ENCODE measurements around the gene LRIG2.
"Not testable (repeated sequence)": the region's sequence is repeated elsewhere in the genome, so short reads cannot be mapped to it uniquely, and the experiment has no call there.

LRIG2 gene

DNA sequence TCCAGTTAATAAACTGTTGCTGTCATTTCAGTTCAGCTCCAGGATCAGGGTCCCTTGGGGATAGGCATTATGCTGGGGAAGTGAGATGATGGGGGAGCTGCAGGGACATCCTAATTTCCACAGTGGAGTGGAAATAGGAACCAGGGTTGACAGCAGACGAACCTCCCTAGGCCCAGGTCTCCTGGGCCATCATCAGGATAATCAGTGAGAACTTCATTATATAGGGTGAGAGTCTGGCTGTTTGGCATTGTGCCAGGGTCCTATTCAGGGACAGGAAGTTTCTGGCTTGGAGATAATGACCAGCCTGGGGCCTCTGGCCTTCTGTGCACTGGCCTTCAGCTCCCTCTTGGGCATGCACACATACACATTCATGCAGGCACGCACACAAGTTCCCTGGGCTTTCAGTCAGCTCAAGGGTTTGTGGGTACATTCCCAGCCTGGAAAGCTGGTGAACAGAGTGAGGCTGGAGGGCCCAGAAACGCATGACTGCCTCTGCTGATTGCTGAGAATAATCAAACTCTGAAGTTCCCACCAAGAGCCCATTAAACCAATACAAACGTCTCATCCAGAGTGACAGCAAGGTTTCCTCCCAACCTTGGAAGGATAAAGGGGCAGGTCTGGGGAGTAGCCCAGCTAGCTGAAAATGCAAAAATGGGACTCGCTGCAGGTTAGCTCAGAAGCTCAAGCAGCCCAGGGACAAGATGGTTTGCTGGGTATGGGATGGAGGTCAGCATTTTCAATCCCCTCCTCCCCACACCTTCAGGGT lies 13.9 kb upstream of the LRIG2 start:
- no peak for DNase-seq

DNA sequence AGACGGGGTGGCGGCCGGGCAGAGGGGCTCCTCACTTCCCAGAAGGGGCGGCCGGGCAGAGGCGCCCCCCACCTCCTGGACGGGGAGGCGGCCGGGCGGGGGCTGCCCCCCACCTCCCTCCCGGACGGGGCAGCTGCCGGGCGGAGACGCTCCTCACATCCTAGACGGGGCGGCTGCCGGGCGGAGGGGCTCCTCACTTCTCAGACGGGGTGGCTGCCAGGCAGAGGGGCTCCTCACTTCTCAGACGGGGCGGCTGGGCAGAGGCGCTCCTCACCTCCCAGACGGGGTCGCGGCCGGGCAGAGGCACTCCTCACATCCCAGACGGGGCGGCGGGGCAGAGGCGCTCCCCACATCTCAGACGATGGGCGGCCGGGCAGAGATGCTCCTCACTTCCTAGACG lies 9.5 kb upstream of the LRIG2 start:
- DNase-seq: not testable (repeated sequence)

DNA sequence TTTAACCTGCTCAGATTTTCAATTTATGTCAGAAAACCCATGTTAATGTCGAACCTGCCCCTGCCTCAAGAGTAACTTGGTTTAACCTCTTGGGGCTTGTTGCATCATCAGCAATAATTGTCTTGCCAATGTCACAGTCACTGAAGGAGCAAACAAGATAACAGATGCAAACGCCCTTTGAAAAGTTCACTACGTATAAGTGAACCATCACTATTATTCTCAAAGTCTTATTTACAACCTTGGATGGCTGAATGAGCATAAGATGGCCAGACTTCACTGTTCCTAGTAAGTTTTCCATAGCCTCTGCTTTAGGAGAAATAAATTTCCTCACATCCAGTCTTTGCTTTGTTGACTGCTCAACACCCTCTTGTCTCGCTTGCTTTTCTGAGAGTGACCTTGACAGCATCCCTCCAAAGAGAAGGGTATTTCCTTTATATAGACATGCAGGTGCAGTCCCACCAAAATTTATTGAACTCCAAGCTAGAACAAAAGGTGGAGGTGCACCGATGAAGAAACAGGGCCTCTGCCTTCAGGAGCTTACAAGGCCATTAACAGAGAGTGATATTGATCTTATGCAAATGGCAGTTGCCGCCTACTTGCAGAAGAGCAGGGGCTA lies 749 bp upstream of the LRIG2 start:
- DNase-seq: no peak

DNA sequence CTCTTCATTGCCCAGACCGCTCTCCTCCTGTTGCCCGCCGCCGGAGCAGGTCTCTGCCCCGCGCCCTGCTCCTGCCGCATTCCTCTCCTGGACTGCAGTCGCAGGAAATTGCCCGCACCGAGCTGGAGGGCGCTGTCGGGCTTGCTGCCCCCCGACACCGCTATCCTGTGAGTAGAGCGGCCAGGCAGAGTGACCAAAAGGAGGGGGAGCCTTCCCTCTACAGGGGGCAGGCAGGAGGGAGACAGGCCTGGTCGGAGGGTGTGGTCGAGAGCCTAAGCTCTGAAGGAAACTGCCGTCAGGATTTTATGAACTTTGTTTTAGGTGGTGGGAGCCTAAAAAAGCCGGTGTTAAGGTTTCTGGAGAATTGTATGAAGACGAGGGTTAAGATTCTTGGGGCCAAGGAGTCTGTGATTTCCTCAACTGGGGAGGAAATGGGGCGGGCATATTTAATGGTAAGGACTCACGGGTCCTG lies 517 bp downstream of the LRIG2 start:
- no peak for DNase-seq

DNA sequence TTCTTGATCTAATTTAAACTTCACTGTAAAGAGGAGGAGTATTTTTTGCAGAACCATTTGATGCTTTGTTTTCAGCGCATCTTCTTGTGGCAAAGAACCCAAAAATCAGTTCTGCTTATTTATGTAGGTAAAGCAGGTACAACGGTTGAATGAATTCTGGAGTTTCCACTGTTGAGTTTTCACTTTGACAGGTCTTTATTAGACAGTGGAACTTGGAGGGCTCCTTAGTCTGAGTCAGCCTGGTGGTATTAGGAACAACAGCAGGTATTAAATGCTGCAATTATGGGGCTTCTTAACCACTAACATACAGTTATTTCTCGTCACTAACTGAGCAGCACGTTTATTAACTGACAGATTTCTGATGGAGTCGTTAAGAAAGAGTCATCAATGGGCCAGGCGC lies 1.2 kb downstream of the LRIG2 start:
- DNase-seq: no peak

DNA sequence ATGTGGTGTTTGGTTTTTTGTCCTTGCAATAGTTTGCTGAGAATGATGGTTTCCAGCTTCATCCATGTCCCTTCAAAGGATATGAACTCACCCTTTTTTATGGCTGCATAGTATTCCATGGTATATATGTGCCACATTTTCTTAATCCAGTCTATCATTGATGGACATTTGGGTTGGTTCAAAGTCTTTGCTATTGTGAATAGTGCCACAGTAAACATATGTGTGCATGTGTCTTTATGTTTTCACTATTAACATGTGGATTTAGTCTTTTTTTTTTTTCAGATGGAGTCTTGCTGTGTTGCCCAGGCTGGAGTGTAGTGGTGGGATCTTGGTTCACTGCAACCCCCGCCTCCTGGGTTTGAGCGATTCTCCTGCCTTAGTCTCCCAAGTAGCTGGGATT lies 5.0 kb downstream of the LRIG2 start:
- not testable (repeated sequence) for DNase-seq

DNA sequence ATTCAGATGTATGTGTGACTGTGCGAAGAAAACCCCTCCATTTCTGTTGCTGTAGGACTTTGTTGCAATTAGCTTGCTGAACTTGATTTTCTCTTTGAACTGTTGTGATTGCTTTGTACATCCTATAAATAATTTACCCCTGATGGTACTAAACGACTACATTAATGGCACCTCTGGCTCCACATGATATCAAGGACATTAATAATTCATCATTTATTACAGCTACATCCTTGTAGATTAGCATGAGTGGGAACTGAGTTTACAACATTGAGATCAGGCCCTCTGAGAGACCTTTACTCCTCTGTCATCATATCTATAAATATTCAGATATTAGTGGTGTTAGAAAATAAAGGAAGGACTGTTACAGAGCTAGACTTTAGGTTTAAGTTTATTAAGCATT lies 13.5 kb downstream of the LRIG2 start:
- no peak for DNase-seq

DNA sequence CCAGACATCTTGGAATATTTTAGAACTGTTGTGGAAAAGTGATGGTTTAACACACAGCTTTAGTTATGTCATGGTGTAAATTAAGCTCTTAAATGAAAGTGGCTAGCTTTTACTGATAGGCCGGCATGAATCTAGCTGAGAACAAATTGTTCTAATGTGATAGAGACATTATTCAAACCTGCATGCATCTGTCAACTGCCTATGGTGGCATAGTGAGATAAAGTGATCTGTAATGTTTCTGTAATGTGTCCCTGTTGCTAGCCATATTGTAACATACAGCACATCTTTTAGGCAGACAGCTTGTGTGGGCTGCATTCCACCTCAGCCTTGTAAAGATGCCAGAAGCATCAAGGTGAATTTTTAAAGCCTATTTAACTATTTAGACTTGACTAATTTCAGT lies 16.0 kb downstream of the LRIG2 start:
- no peak for DNase-seq

DNA sequence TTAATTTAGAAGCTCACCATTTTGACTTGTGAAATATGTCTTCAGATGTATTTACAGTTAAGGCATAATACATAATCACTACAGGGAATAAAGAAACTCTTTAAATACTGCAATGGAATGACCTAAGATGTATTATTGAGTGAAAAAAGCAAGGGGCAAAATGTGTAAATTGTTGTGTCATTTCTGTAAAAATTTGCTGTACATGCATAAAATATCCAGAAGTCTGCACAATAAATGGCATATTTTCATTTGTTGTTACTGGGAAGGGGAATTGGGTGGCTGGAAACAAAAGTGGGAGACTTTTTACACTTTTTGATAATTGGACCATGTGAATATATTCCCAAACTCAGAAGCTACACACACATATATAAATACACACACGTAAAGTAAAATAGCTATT lies 17.1 kb downstream of the LRIG2 start:
- DNase-seq: no peak

DNA sequence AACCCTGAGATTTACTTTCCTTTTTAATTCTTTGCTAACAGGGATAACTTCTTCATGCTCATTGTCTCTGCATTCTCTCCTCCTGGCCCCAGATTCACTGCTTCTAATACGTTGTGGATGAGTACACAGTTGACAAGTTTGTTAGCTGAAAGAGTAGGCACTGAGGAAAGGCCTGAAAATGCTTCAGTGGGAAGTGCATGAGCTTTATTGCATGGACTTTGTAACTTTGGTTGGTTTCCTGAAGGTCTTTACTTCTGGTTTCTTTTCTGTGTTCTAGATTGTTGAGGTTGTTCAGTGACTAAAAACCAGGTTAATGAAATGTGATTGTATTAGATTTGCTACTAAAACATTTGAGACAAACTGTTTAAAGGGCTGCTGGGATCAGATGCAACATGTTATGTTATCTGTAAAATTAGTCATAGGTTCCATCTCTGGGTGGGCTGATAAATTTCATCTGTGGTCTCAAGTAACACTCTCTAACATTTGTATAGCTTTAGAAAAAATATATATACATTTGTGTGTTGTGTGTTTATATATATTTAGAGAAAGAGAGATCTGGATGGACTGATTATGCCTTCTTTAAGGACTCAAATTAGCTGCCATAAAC lies 19.1 kb downstream of the LRIG2 start:
- DNase-seq: no peak

DNA sequence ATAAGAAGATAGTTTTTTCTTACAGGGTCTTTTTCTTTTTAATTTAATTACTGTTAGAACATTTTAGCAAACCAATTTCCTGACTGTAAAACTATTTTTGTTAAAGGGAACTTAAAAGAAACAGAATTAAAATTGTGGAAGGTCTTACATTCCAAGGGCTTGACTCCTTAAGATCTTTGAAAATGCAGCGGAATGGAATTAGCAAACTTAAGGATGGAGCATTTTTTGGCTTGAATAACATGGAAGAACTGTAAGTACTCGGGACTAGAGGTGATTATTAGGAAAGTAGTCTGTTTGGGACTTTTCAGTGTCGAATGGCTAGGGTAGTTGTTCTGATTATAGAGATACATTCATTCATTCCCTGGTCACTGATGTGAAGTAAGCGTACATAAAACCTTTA lies 21.5 kb downstream of the LRIG2 start:
- no peak for DNase-seq

DNA sequence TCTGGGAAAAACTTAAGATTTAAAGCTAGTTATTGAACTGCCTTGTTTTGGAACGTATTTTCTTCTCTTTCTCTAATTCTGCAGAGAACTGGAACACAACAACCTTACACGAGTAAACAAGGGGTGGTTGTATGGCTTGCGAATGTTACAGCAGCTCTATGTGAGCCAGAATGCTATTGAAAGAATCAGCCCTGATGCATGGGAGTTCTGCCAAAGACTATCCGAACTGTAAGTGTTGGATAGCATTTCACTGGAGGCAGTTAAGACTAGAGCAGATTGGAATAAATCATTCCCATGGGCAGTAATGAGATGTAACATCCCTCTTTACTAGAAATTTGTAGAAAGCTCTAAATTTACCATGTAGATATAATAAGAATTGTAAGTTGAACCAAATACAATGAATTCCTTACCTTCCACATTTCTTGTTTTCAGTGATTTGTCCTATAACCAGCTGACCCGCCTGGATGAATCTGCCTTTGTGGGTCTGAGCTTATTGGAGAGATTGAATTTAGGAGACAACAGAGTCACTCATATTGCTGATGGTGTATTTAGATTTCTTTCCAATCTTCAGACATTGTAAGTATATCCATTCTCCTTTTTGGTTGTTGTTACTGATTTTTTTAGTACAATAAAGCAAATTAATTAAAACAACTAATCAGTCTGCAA lies 22.9 kb downstream of the LRIG2 start:
- DNase-seq: no peak

DNA sequence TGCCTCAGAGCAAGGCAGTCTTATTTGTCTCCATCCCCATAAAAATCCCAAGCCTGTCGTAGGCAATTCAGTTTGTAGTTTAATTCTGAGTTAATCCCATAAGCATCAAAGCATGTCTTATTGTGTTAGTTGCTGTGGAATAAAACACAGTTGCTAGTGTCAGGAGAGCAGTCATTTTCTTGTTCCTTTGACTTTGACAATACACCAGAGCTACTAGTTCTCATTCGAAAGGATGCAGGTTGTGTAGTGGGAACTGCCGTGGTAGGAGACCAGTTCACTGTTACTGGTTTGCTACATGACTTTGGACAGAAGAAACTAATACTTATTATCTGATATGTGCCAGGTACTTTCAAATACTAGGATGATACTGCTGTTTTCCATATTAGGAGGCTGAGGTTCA lies 23.5 kb downstream of the LRIG2 start:
- no peak for DNase-seq

DNA sequence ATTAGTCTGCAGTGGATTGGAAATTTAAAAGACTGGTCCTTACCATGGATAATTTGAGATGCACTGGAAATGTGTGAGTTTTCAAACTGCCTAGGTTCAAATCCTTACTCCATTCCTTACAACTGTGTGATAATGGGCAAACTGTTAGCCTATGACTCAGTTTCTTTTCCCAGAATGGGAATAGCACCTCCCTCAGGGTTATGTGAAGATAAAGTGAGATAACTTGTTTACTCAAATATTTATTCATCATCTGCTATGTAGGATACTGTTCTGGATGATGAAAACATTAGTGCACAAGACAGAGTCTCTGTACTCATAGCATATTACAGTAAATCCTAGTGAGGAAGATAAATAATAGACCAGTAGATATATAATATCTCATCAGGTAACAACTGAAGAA lies 28.6 kb downstream of the LRIG2 start:
- no peak for DNase-seq

DNA sequence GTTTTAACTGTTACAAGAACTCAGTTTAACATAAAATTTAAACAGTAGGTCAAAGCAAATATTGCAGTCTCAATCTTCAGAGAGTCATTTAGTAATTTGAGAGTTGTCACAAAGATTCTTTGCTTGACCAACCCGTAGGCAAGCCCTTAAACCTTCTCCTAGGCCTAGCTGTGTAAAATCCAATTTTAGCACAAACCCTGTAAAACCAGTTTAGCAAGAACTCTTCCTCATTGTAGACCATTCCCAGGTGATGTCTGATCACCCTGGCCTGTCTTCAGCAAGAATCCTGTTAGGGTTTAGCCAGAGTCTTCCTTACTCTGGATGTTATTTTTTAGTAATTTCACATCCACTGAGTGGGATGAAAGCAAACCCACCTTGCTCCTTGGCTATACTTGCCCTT lies 30.1 kb downstream of the LRIG2 start:
- no peak for DNase-seq

DNA sequence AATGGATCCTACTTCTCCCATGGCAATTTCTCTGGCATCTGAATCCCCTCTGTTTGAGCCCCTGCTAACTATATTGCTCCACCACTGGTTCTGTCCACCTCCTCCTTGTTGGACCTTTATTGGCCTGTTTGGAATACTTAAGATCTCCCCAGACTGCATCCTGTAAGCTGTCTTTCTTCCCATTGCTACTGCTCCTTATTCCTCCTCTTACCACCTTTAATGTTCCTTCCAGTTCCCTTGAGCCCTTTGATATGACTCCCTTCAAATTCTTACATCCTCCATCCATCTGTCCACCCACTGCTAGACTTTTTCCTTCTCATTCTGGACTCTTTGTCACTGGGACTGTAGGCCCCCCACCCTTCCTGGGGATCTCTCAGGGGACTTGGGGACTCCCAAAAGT lies 31.0 kb downstream of the LRIG2 start:
- no peak for DNase-seq

DNA sequence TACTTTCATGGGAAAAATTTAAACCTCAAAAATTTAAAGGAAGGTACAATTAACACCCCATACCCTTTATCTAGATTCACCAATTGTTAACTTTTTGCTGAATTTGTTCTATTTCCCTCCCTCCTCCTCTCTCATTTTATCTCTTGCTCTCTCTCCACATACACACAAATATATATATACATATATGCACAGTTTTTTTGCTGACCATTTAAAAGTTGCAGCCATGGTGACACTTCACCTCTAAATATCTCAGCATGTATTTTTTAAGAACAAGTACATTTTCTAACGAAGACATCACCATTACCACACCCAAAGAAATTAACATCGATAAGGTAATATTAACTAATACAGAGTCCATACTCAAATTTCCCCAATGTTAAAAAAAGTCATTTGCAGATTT lies 33.9 kb downstream of the LRIG2 start:
- DNase-seq: no peak

DNA sequence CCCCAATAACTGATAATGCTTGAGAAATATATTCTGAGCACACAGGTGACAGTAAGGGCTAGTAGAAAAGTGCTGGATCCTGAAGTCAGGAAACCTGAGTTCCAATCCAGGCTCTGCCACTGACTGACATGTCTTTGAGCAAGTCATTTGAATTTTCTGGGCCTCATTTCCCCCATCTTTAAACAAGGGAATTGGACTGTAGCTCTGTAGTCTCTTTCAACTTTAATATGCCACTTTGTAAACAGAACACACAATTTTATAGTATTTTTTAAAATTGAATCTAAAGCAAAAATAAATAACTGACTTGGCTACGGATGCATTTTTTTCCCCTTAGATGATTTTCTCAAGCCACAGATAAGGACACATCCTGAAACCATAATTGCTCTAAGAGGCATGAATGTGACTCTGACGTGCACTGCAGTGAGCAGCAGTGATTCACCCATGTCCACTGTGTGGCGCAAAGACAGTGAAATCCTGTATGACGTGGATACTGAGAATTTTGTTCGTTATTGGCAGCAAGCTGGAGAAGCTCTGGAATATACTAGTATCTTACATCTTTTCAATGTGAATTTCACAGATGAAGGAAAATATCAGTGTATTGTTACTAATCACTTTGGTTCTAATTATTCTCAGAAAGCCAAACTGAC lies 37.0 kb downstream of the LRIG2 start:
- no peak for DNase-seq

DNA sequence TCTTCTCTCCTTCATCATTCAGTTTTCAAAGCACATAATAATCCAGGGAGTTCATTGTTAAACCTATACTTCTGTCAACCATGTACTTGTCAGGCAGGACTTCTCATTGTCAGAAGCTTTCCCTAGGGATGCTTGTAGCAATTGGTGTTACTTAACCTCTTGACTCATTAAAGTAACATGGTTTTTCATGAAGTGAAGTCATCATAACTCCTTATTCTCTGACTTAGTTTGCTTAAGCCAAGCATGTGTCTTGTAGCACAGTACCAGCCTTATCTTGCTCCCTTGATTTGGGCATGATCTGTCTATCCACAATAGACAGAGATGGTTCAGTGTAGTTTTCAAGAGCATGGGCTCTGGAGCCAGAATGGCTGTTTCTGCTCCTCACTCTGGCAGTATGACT lies 45.3 kb downstream of the LRIG2 start:
- DNase-seq: no peak

DNA sequence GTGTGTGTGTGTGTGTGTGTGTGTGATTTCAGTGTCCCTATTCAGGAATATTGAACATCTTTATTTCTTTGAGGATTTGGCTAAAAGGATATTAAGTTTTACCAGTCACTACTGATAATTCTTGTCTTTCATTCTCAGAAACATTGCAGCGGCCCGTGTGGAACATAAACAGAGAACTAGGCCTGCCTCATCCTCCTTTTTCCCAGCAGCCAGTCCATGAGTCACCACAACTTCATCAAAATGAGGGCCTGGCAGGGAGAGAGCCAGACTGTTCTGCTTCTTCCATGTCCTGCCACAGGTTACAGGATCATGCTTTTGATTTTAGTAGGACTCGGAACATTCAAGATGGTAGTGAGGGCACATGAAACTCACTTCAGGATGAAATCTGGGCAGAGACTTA lies 50.7 kb downstream of the LRIG2 start:
- DNase-seq: no peak

DNA sequence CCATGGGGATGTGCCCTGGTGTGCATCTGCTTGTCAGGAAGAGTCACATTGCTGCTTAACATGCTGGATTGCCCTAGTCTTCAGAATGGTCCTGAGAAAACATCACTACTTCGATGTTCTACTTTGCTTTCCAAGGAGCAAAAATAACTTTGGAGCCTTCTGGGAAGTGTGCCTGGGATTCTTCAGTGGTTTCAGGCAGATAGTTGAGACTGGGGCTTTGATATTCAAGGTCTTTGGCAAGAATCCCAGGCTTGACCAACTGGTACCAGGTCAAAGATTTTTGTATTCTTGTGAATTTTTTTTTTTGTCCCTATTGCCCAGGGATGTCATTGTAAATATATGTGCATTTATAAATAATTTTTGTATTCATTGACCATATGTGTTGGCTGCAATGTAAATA lies 51.4 kb downstream of the LRIG2 start:
- no peak for DNase-seq

DNA sequence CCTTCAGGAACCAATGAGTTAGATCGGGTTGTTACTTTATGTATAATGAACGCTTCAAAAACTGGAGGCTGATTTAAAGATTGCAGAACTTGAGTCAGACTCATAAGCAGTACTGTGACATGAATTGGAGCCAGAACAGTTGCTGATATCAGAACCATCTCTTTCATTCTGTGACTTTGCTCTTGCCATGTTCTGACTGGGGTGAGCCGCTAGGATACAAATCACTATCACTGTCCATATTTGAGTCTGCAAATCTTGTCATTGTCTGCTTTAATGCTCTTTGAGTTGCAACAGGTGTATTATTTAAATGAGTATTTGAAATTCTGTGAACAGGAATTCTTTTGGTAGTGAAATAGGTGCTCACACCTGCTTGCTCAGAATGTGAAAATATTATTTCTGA lies 52.5 kb downstream of the LRIG2 start:
- DNase-seq: no peak

DNA sequence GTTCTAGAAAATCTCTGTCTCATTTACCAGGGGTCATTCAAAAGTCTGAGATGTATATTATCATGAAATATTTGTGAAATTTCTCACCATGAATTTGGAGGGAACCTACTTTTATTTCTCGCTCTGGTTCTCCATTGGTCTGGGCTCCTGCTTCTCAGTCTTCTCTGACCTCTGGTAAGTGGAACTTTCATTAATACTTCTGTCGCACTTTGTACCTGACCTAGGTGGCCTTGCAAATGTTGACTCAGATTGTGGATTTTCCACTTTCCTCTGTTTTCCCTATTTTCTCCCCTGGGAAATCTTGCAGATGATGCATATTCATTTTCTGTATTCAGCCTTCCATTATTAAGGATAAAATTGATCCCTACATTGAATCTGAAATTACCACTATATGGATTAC lies 53.2 kb downstream of the LRIG2 start:
- no peak for DNase-seq

All from activated CD4-positive, alpha-beta T cell treated with anti-CD3 and anti-CD28 coated beads for 48 hours (primary cell).